HEK293 (cell line): ENCODE measurements around the gene EIF3B.
"Not testable (repeated sequence)": the region's sequence is repeated elsewhere in the genome, so short reads cannot be mapped to it uniquely, and the experiment has no call there.

Experiments used
- CTCF ChIA-PET: fragments of 350-600 bp; formaldehyde crosslinking; extraction: SDS; loops from one replicate; lab custom pipeline; 2021; ENCODE audit warnings: antibody characterized with exemption; lab: Yijun Ruan, JAX
- POLR2A ChIA-PET: fragments of 300-600 bp; formaldehyde crosslinking; extraction: SDS; loops from one replicate; lab custom pipeline; 2020; ENCODE audit warnings: antibody characterized with exemption, inconsistent platforms; lab: Yijun Ruan, JAX
- H3K27ac ChIP-seq: fragments of 200-500 bp; sonication (Bioruptor generic); 2 replicates; pipeline ENCODE4 v1.5.1; 2014; ENCODE audit warnings: low read depth, low read length, control low read depth, inconsistent platforms; ENCODE audit errors: extremely low read depth
- H3K36me3 ChIP-seq, 2 experiments: fragments of 200-500 bp in 1 of 2; sonication (Bioruptor generic) in 1 of 2; 1 replicate in 1 of 2; 2 replicates in 1 of 2; pipeline ENCODE4 v1.5.1; 2014 to 2017; ENCODE audit warnings: inconsistent platforms in 2 of 2, low read length in 2 of 2; ENCODE audit not compliant: control insufficient read depth in 2 of 2, insufficient read depth in 1 of 2
- H3K4me1 ChIP-seq: fragments of 200-500 bp; sonication (Bioruptor generic); 2 replicates; pipeline ENCODE4 v1.5.1; 2014; ENCODE audit warnings: mild to moderate bottlenecking, low read length, inconsistent platforms; ENCODE audit not compliant: control insufficient read depth, insufficient read depth
- H3K4me3 ChIP-seq: 2 replicates; pipeline ENCODE4 v1.5.1; 2011; ENCODE audit warnings: low read depth, mild to moderate bottlenecking, control low read depth, low read length, moderate library complexity
- H3K9me3 ChIP-seq: fragments of 200-500 bp; sonication (Bioruptor generic); 2 replicates; pipeline ENCODE4 v1.5.1; 2014; ENCODE audit warnings: low read depth, low read length, inconsistent platforms; ENCODE audit not compliant: control insufficient read depth, insufficient read depth
- ATF2 ChIP-seq: fragments of 450-650 bp; formaldehyde crosslinking; IDR thresholded peaks from 2 replicates; pipeline ENCODE4 v1.5.1; 2016; ENCODE audit warnings: missing biosample characterization, missing genetic modification characterization, low read depth
- SCRT1 ChIP-seq: fragments of 450-650 bp; formaldehyde crosslinking; IDR thresholded peaks from 2 replicates; pipeline ENCODE4 v1.5.1; 2016; ENCODE audit warnings: missing biosample characterization, missing genetic modification characterization, borderline replicate concordance
- SCRT2 ChIP-seq: fragments of 450-650 bp; formaldehyde crosslinking; IDR thresholded peaks from 2 replicates; pipeline ENCODE4 v1.5.1; 2016; ENCODE audit warnings: missing biosample characterization, missing genetic modification characterization
- ZBTB6 ChIP-seq: fragments of 450-650 bp; formaldehyde crosslinking; IDR thresholded peaks from 2 replicates; pipeline ENCODE4 v1.5.1; 2017; ENCODE audit warnings: missing biosample characterization, missing genetic modification characterization
- ZFHX2 ChIP-seq: fragments of 450-650 bp; formaldehyde crosslinking; conservative IDR thresholded peaks from 2 replicates; pipeline ENCODE4 v1.5.1; 2016; ENCODE audit warnings: missing biosample characterization, missing genetic modification characterization
- ZFP41 ChIP-seq: fragments of 450-650 bp; formaldehyde crosslinking; IDR thresholded peaks from 2 replicates; pipeline ENCODE4 v1.5.1; 2016; ENCODE audit warnings: missing biosample characterization, missing genetic modification characterization, borderline replicate concordance
- ZFP69B ChIP-seq: fragments of 450-650 bp; formaldehyde crosslinking; IDR thresholded peaks from 2 replicates; pipeline ENCODE4 v1.5.1; 2016; ENCODE audit warnings: missing biosample characterization, missing genetic modification characterization
- ZIC2 ChIP-seq: fragments of 450-650 bp; formaldehyde crosslinking; IDR thresholded peaks from 2 replicates; pipeline ENCODE4 v1.5.1; 2016; ENCODE audit warnings: missing biosample characterization, missing genetic modification characterization
- ZNF223 ChIP-seq: fragments of 450-650 bp; formaldehyde crosslinking; IDR thresholded peaks from 2 replicates; pipeline ENCODE4 v1.5.1; 2016; ENCODE audit warnings: missing biosample characterization, missing genetic modification characterization
- ZNF24 ChIP-seq: fragments of 450-650 bp; formaldehyde crosslinking; IDR thresholded peaks from 2 replicates; pipeline ENCODE4 v1.5.1; 2016; ENCODE audit warnings: missing biosample characterization, missing genetic modification characterization
- ZNF292 ChIP-seq: fragments of 450-650 bp; formaldehyde crosslinking; IDR thresholded peaks from 2 replicates; pipeline ENCODE4 v1.5.1; 2016; ENCODE audit warnings: low read depth, missing biosample characterization, missing genetic modification characterization, borderline replicate concordance
- ZNF354C ChIP-seq: fragments of 450-650 bp; formaldehyde crosslinking; IDR thresholded peaks from 2 replicates; pipeline ENCODE4 v1.5.1; 2016; ENCODE audit warnings: missing biosample characterization, missing genetic modification characterization, low read depth, borderline replicate concordance
- ZNF510 ChIP-seq: fragments of 450-650 bp; formaldehyde crosslinking; IDR thresholded peaks from 2 replicates; pipeline ENCODE4 v1.5.1; 2018; ENCODE audit warnings: mild to moderate bottlenecking, missing genetic modification characterization, missing biosample characterization; ENCODE audit not compliant: insufficient replicate concordance
- ZNF521 ChIP-seq: fragments of 450-650 bp; formaldehyde crosslinking; IDR thresholded peaks from 2 replicates; pipeline ENCODE4 v1.5.1; 2017; ENCODE audit warnings: missing biosample characterization, mild to moderate bottlenecking, missing genetic modification characterization
- ZNF596 ChIP-seq: fragments of 450-650 bp; IDR thresholded peaks from 2 replicates; pipeline ENCODE4 v1.5.0; 2018; ENCODE audit warnings: missing biosample characterization, mild to moderate bottlenecking, missing genetic modification characterization, moderate library complexity
- ZNF645 ChIP-seq: fragments of 450-650 bp; formaldehyde crosslinking; IDR thresholded peaks from 2 replicates; pipeline ENCODE4; 2016; ENCODE audit warnings: missing biosample characterization, missing genetic modification characterization
- ZNF660 ChIP-seq: fragments of 450-650 bp; IDR thresholded peaks from 2 replicates; pipeline ENCODE4 v1.5.1; 2018; ENCODE audit warnings: missing biosample characterization, mild to moderate bottlenecking, missing genetic modification characterization
- ZNF704 ChIP-seq: fragments of 450-650 bp; formaldehyde crosslinking; IDR thresholded peaks from 2 replicates; pipeline ENCODE4 v1.5.1; 2016; ENCODE audit warnings: missing biosample characterization, missing genetic modification characterization
- ZNF776 ChIP-seq: fragments of 450-650 bp; formaldehyde crosslinking; IDR thresholded peaks from 2 replicates; pipeline ENCODE4 v1.5.0; 2017; ENCODE audit warnings: missing biosample characterization, missing genetic modification characterization, borderline replicate concordance

Gene EIF3B

GRCh38 chr7:2387897-2388636 is 33.4 kb downstream of the EIF3B start:
- no peak for TF ChIP-seq ZNF660 (tag by site-specific recombination)
- no peak for TF ChIP-seq SCRT2
- Histone ChIP-seq H3K36me3 (peaks cover 0 to 4% of the 10 kb centered on the region in 2 experiments; a peak in 2 of 3 replicates), H3K4me1 (no peaks in the 10 kb centered on the region), H3K9me3 (no peaks in the 10 kb centered on the region), H3K4me3 (no peak overlapping the region), H3K27ac (no peak overlapping the region)
- CTCF ChIA-PET: no interaction called here
- POLR2A ChIA-PET: interaction anchor here (1.4 kb wide), 1 partner anchor 146 kb away, joined by 3 read pairs; the partner anchor contains the start of genes MRM2 and NUDT1

GRCh38 chr7:2388637-2388954 is 34.0 kb downstream of the EIF3B start:
- H3K4me1 ChIP-seq: no peaks in the 10 kb centered on the region

GRCh38 chr7:2390020-2390816 is 35.6 kb downstream of the EIF3B start:
- H3K9me3 ChIP-seq, POLR2A ChIA-PET, H3K36me3 ChIP-seq, H3K4me1 ChIP-seq, H3K27ac ChIP-seq, CTCF ChIA-PET, H3K4me3 ChIP-seq: not testable (repeated sequence)

More at GRCh38 chr7:2388637-2388954, 34.0 kb downstream of the EIF3B start:
- Histone ChIP-seq H3K4me3 (no peak overlapping the region), H3K36me3 (no peaks in the 10 kb centered on the region), H3K27ac (no peak overlapping the region), H3K9me3 (no peaks in the 10 kb centered on the region)
- TF ChIP-seq SCRT1 (tag by site-specific recombination) (no peak), ZNF776 (tag by site-specific recombination) (no peak), ZFP69B (tag by site-specific recombination) (no peak)
- ChIA-PET CTCF (no interaction called here), POLR2A (no interaction called here)

- POLR2A ChIA-PET: no interaction called here
- CTCF ChIA-PET: interaction anchor here (0.9 kb wide), 1 partner anchor 29 kb away, joined by 3 read pairs; no protein-coding TSS in a partner anchor
- no peaks in the 10 kb centered on the region for H3K4me1 ChIP-seq
Observed at GRCh38 chr7:2393706-2394105, 39.1 kb downstream of the EIF3B start.

GRCh38 chr7:2394566-2395082 is 40.0 kb downstream of the EIF3B start:
- ChIA-PET CTCF (interaction anchor here (1.2 kb wide), 1 partner anchor 37 kb away, joined by 3 read pairs; no protein-coding TSS in a partner anchor), POLR2A (no interaction called here)
- Histone ChIP-seq H3K4me1 (no peaks in the 10 kb centered on the region), H3K36me3 (no peaks in the 10 kb centered on the region), H3K27ac (no peak overlapping the region), H3K9me3 (no peaks in the 10 kb centered on the region), H3K4me3 (no peak overlapping the region)
- TF ChIP-seq ZNF521 (tag by site-specific recombination) (no peak), ZNF354C (tag by site-specific recombination) (no peak), ZNF292 (tag by site-specific recombination) (no peak), ZNF704 (no peak), ZNF510 (tag by site-specific recombination) (no peak), ATF2 (tag by site-specific recombination) (no peak), ZNF223 (tag by site-specific recombination) (no peak), ZBTB6 (tag by site-specific recombination) (no peak)

More at GRCh38 chr7:2393706-2394105, 39.1 kb downstream of the EIF3B start:
- Histone ChIP-seq H3K27ac (no peak overlapping the region), H3K4me3 (no peak overlapping the region), H3K9me3 (no peaks in the 10 kb centered on the region), H3K36me3 (no peaks in the 10 kb centered on the region)
- no peak for TF ChIP-seq ZNF596 (tag by site-specific recombination)
- no peak for TF ChIP-seq ZNF645 (tag by site-specific recombination)
- no peak for TF ChIP-seq ZFHX2
- TF ChIP-seq ZIC2: no peak
- no peak for TF ChIP-seq ZNF24 (tag by site-specific recombination)
- no peak for TF ChIP-seq ZFP41 (tag by site-specific recombination)
